OCI-LY1 (cell line): ENCODE measurements around the gene IL1R2.

Experiments used
- H2AFZ ChIP-seq: fragments of 200-600 bp; sonication (generic), shearing (Covaris generic); 2 replicates; pipeline ENCODE4 v1.6.0; 2014; ENCODE audit warnings: antibody characterized with exemption, mild to moderate bottlenecking, low read length
- H3F3A ChIP-seq: fragments of 200-600 bp; sonication (generic), shearing (Covaris generic); 2 replicates; pipeline ENCODE4 v1.6.0; 2014; ENCODE audit warnings: mild to moderate bottlenecking, antibody characterized with exemption, low read length, moderate library complexity; ENCODE audit not compliant: insufficient read depth
- H3K27ac ChIP-seq: fragments of 200-600 bp; sonication (generic); 2 replicates; pipeline ENCODE4 v1.5.1; 2014; ENCODE audit warnings: low read length, mixed run types, mild to moderate bottlenecking, low read depth; ENCODE audit not compliant: poor library complexity, severe bottlenecking
- H3K27me3 ChIP-seq: fragments of 200-600 bp; sonication (generic); 2 replicates; pipeline ENCODE4 v1.6.0; 2014; ENCODE audit warnings: antibody characterized with exemption, mild to moderate bottlenecking, low read length, moderate library complexity; ENCODE audit not compliant: insufficient read depth
- H3K36me3 ChIP-seq: fragments of 200-600 bp; sonication (generic); 2 replicates; pipeline ENCODE4 v1.6.1; 2014; ENCODE audit warnings: mild to moderate bottlenecking, antibody characterized with exemption, low read length, moderate library complexity, mixed read lengths; ENCODE audit not compliant: insufficient read depth
- H3K4me1 ChIP-seq: fragments of 200-600 bp; sonication (generic); 2 replicates; pipeline ENCODE4 v1.5.1; 2014; ENCODE audit warnings: mild to moderate bottlenecking, low read length, moderate library complexity; ENCODE audit not compliant: insufficient read depth, severe bottlenecking
- H3K4me2 ChIP-seq: fragments of 200-600 bp; sonication (generic), shearing (Covaris generic); 2 replicates; pipeline ENCODE4 v1.6.1; 2014; ENCODE audit warnings: low read length
- H3K4me3 ChIP-seq: fragments of 200-600 bp; sonication (generic); 2 replicates; pipeline ENCODE4 v1.5.1; 2014; ENCODE audit warnings: low read length, low read depth, mild to moderate bottlenecking, mixed read lengths; ENCODE audit not compliant: poor library complexity, severe bottlenecking
- H3K79me2 ChIP-seq: fragments of 200-600 bp; shearing (Covaris generic); 2 replicates; pipeline ENCODE4 v1.6.1; 2016; ENCODE audit warnings: mixed run types, low read length, mixed read lengths; ENCODE audit not compliant: insufficient read depth
- H3K9ac ChIP-seq: fragments of 200-600 bp; sonication (generic), shearing (Covaris generic); 2 replicates; pipeline ENCODE4 v1.6.1; 2014; ENCODE audit warnings: mild to moderate bottlenecking, low read length, mixed read lengths
- H3K9me2 ChIP-seq: fragments of 200-600 bp; sonication (generic), shearing (Covaris generic); 2 replicates; pipeline ENCODE4 v1.6.1; 2014; ENCODE audit warnings: low read depth, mild to moderate bottlenecking, low read length, mixed read lengths
- H3K9me3 ChIP-seq: fragments of 200-600 bp; shearing (Covaris generic); 2 replicates; pipeline ENCODE4 v1.6.1; 2014; ENCODE audit warnings: low read length, mixed read lengths
- H4K20me1 ChIP-seq: fragments of 200-600 bp; sonication (generic), shearing (Covaris generic); 2 replicates; pipeline ENCODE4 v1.6.0; 2016; ENCODE audit warnings: mild to moderate bottlenecking, low read length; ENCODE audit not compliant: insufficient read depth
- EZH2 ChIP-seq: fragments of 200-600 bp; sonication (generic), shearing (Covaris generic); IDR thresholded peaks from 2 replicates; pipeline ENCODE4 v1.8.0; 2017; ENCODE audit warnings: borderline replicate concordance, mixed run types, mild to moderate bottlenecking, antibody characterized with exemption, low read length, moderate library complexity, mixed read lengths
- TF ChIP-seq, protein P1 (sequence below): fragments of 200-600 bp; sonication (generic), shearing (Covaris generic); IDR thresholded peaks from 2 replicates; pipeline ENCODE4 v1.5.1; 2017; ENCODE audit warnings: mild to moderate bottlenecking, antibody characterized with exemption, low read length, moderate library complexity, mixed read lengths

Gene IL1R2

DNA sequence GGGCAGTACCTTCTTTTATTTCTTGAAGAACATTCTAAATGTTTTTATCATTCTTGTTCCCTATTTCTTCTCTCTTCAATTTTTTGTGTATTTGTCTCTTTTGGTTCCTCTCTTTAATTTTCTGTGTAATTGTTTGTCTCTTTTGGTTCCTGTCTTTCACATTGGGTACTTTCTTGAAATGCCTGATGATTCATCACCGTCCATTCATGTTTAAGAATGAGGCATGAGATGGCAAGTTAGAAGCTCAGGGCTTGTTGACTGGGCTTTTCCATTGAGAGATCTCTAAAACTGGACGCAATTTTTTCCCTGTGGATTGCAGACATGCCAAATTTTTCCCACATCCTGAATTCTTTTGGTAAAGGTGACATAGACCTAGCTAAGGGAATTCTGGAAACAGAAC lies 33.7 kb upstream of the IL1R2 start:
- H3F3A ChIP-seq, result no peaks in the 10 kb centered on the region
- no peaks in the 10 kb centered on the region for H3K79me2 ChIP-seq
- H3K36me3 ChIP-seq, result no peaks in the 10 kb centered on the region
- H4K20me1 ChIP-seq, result no peaks in the 10 kb centered on the region
- H2AFZ ChIP-seq, result no peak overlapping the region
- no peak overlapping the region for H3K27ac ChIP-seq
- no peak overlapping the region for H3K9ac ChIP-seq
- H3K4me1 ChIP-seq, result no peaks in the 10 kb centered on the region
- no peaks in the 10 kb centered on the region for H3K9me2 ChIP-seq
- H3K4me2 ChIP-seq, result no peak overlapping the region
- H3K27me3 ChIP-seq, result 0 out of 2 replicates have a peak, but pooled peaks cover 3% of the 10 kb centered on the region
- no peak overlapping the region for H3K4me3 ChIP-seq
- no peaks in the 10 kb centered on the region for H3K9me3 ChIP-seq
- TF ChIP-seq, protein P1, sequence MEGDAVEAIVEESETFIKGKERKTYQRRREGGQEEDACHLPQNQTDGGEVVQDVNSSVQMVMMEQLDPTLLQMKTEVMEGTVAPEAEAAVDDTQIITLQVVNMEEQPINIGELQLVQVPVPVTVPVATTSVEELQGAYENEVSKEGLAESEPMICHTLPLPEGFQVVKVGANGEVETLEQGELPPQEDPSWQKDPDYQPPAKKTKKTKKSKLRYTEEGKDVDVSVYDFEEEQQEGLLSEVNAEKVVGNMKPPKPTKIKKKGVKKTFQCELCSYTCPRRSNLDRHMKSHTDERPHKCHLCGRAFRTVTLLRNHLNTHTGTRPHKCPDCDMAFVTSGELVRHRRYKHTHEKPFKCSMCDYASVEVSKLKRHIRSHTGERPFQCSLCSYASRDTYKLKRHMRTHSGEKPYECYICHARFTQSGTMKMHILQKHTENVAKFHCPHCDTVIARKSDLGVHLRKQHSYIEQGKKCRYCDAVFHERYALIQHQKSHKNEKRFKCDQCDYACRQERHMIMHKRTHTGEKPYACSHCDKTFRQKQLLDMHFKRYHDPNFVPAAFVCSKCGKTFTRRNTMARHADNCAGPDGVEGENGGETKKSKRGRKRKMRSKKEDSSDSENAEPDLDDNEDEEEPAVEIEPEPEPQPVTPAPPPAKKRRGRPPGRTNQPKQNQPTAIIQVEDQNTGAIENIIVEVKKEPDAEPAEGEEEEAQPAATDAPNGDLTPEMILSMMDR, result no peak
- no peak for TF ChIP-seq EZH2

DNA sequence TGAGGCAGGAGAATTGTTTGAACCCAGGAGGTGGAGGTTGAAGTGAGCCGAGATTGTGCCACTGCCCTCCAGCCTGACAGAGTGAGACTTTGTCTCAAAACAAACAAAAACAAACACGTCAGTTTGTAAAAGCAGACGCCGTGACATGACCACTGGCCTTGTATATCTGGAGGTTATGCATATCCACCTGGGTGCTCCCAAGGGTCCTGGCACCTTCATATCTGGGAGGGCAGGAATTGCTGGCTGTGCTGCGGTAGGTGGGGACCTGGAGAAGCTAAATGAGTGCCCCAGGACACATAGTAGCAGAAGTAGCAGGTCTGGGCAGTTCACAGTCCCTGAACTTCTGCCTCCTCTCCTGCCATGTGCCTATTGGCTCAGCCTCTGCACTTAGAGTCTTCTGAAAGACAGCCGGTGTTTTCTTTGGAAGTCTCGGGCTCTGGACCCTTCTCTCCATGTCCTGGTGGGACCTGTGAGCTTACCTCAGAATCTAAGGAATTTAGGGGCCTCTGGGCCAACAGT lies 30.9 kb upstream of the IL1R2 start:
- no peaks in the 10 kb centered on the region for H4K20me1 ChIP-seq
- H3F3A ChIP-seq, result no peaks in the 10 kb centered on the region
- no peak overlapping the region for H2AFZ ChIP-seq
- no peak overlapping the region for H3K9ac ChIP-seq
- 0 out of 2 replicates have a peak, but pooled peaks cover 3% of the 10 kb centered on the region for H3K27me3 ChIP-seq
- H3K79me2 ChIP-seq, result no peaks in the 10 kb centered on the region
- H3K27ac ChIP-seq, result no peak overlapping the region
- no peaks in the 10 kb centered on the region for H3K9me2 ChIP-seq
- no peak overlapping the region for H3K4me3 ChIP-seq
- TF ChIP-seq EZH2, result no peak
- TF ChIP-seq, protein P1, result no peak
- no peak overlapping the region for H3K4me2 ChIP-seq
- no peaks in the 10 kb centered on the region for H3K4me1 ChIP-seq
- no peaks in the 10 kb centered on the region for H3K36me3 ChIP-seq
- H3K9me3 ChIP-seq, result no peaks in the 10 kb centered on the region

DNA sequence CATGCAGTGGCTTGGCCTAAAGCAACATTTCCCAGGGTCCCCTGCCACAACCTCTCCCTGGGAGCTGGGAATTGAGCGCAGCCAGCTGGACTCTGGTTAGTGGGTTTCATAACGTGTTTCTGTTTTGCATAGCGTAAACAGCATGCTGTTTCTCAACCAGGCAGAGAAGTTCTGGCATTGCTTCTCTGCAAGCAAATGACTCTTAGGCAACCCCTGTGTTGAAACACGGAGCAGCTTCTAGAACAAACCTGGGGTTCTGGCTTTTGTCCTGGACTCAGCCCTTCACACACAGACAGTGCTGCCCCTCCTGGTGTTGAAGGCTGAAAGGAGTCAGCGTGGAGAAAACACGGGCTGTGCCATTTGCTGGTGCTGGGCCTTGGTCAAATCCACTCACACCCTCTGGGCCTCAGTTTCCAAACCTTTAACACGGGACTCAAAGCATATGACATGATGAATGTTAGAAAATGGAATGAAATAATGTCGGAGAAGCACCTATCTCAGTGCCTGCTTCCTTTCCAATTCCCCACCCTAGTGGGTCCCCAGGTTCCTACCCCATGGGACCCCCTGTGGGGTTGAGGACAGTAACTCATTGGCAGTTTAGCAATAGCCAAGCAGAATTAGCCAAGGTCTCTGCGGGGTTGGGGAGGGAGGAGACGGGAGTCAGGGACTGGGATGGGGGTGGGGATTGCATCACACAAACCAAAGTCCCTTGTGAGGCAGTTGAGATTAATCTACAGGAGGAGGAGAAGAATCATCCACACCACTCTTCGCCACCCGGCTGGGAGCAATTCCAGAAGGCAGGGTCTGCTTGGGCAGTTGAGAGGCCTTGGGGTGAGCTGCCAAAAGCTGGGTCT lies 30.2 kb upstream of the IL1R2 start:
- Histone ChIP-seq H3F3A (no peaks in the 10 kb centered on the region), H4K20me1 (no peaks in the 10 kb centered on the region), H2AFZ (no peak overlapping the region), H3K4me3 (no peak overlapping the region), H3K4me2 (no peak overlapping the region), H3K79me2 (no peaks in the 10 kb centered on the region), H3K4me1 (no peaks in the 10 kb centered on the region), H3K36me3 (no peaks in the 10 kb centered on the region), H3K9ac (no peak overlapping the region), H3K27ac (no peak overlapping the region), H3K27me3 (0 out of 2 replicates have a peak, but pooled peaks cover 3% of the 10 kb centered on the region), H3K9me3 (no peaks in the 10 kb centered on the region), H3K9me2 (no peaks in the 10 kb centered on the region)
- no peak for TF ChIP-seq EZH2
- TF ChIP-seq, protein P1, result no peak
